Osteoblast (primary cell): ENCODE results near the gene ABCC11. TPM values are rescaled to one million over a fixed set of nuclear protein-coding genes. Genes with fewer than 3 reads are reported as not detected.
"Not testable (repeated sequence)": the region's sequence is repeated elsewhere in the genome, so short reads cannot be mapped to it uniquely, and the experiment has no call there.

Experiments used
- DNase-seq: peaks from one replicate; pipeline ENCODE4 v3.0.0; 2011; ENCODE audit warnings: low spot score, mixed read lengths; ENCODE audit not compliant: insufficient read length; ENCODE audit errors: missing footprints
- H2AFZ ChIP-seq: 2 replicates; pipeline ENCODE4 v1.6.0; 2011; ENCODE audit warnings: mild to moderate bottlenecking, low read length
- H3K27ac ChIP-seq: 2 replicates; pipeline ENCODE4 v1.5.1; 2011; ENCODE audit warnings: mild to moderate bottlenecking, low read depth, low read length, moderate library complexity
- H3K27me3 ChIP-seq: 2 replicates; pipeline ENCODE4 v1.6.0; 2012; ENCODE audit warnings: mild to moderate bottlenecking, control low read depth, inconsistent platforms, low read length, moderate library complexity; ENCODE audit not compliant: insufficient read depth
- H3K36me3 ChIP-seq: 2 replicates; pipeline ENCODE4 v1.5.1; 2011; ENCODE audit warnings: mild to moderate bottlenecking, low read length, control low read depth, moderate library complexity; ENCODE audit not compliant: insufficient read depth
- H3K4me1 ChIP-seq: 2 replicates; pipeline ENCODE4 v1.5.1; 2011; ENCODE audit warnings: mild to moderate bottlenecking, low read length, control low read depth, moderate library complexity; ENCODE audit not compliant: insufficient read depth
- H3K4me2 ChIP-seq: 2 replicates; pipeline ENCODE4 v1.6.0; 2011; ENCODE audit warnings: mild to moderate bottlenecking, low read length; ENCODE audit not compliant: insufficient read depth
- H3K4me3 ChIP-seq: fragments of 200-600 bp; sonication (generic); 3 replicates; pipeline ENCODE4 v1.5.1; 2012; ENCODE audit warnings: mild to moderate bottlenecking, low read length, inconsistent platforms; ENCODE audit not compliant: insufficient read depth
- H3K79me2 ChIP-seq: 2 replicates; pipeline ENCODE4 v1.6.0; 2012; ENCODE audit warnings: mild to moderate bottlenecking, low read length, control low read depth, inconsistent platforms; ENCODE audit not compliant: insufficient read depth
- H3K9me3 ChIP-seq: 2 replicates; pipeline ENCODE4 v1.5.1; 2011; ENCODE audit warnings: low read depth, low read length, control low read depth
- H4K20me1 ChIP-seq: 2 replicates; pipeline ENCODE4 v1.6.0; 2012; ENCODE audit warnings: mild to moderate bottlenecking, low read length, control low read depth; ENCODE audit not compliant: insufficient read depth
- total RNA-seq: library from RNA; depleted of rRNA; stranded (reverse); fragments of >200 nt; gene quantifications from 2 replicates; pipeline ENCODE4 v1.2.3, GENCODE V29; 2012
- TF ChIP-seq, protein P1 (sequence below): IDR thresholded peaks from 2 replicates; pipeline ENCODE4 v1.5.1; 2011; ENCODE audit warnings: mild to moderate bottlenecking, low read depth, low read length, moderate library complexity; ENCODE audit errors: extremely low read depth

ABCC11 gene
- total RNA-seq, 1 donor, result under 0.01 TPM

DNA sequence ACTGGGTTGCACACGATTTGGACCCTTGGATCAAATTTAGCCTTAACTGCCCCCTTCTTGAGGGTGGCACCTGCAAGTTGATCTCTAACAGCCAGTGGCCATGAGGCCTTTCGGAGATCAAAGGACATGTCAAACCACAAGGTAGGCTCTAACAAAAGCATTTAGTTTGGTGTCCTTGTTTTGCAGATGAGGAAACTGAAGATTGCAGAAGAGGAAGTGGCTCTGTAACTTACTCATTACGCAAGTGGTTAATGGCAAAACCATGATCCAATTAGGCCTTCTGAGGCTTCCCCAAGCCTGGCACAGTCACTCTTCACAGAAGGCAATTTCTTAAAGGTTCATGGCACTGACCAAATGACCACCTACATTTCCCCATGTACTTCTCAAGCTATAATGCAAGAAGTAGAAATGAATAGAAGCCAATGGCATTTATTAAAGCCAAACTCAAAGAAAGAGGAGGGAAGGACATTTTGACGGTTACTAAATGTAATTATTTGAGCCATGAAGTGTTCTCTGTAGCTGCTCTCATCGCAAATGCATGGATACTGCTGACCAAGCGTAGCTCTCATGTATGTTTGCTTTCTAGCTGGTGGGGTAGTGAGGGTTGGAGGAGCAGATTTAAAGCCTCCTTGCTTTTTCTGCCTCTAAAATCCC lies 58.8 kb downstream of the ABCC11 start:
- H3K27me3 ChIP-seq, result peaks cover 9% of the 10 kb centered on the region
- no peak overlapping the region for H3K27ac ChIP-seq
- H3K4me3 ChIP-seq, result no peak overlapping the region
- no peaks in the 10 kb centered on the region for H3K9me3 ChIP-seq
- no peaks in the 10 kb centered on the region for H4K20me1 ChIP-seq
- TF ChIP-seq, protein P1, sequence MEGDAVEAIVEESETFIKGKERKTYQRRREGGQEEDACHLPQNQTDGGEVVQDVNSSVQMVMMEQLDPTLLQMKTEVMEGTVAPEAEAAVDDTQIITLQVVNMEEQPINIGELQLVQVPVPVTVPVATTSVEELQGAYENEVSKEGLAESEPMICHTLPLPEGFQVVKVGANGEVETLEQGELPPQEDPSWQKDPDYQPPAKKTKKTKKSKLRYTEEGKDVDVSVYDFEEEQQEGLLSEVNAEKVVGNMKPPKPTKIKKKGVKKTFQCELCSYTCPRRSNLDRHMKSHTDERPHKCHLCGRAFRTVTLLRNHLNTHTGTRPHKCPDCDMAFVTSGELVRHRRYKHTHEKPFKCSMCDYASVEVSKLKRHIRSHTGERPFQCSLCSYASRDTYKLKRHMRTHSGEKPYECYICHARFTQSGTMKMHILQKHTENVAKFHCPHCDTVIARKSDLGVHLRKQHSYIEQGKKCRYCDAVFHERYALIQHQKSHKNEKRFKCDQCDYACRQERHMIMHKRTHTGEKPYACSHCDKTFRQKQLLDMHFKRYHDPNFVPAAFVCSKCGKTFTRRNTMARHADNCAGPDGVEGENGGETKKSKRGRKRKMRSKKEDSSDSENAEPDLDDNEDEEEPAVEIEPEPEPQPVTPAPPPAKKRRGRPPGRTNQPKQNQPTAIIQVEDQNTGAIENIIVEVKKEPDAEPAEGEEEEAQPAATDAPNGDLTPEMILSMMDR, result no peak
- H3K4me1 ChIP-seq, result no peaks in the 10 kb centered on the region
- H3K4me2 ChIP-seq, result no peak overlapping the region
- no peak for DNase-seq
- H2AFZ ChIP-seq, result no peak overlapping the region
- H3K79me2 ChIP-seq, result no peaks in the 10 kb centered on the region
- H3K36me3 ChIP-seq, result no peaks in the 10 kb centered on the region

DNA sequence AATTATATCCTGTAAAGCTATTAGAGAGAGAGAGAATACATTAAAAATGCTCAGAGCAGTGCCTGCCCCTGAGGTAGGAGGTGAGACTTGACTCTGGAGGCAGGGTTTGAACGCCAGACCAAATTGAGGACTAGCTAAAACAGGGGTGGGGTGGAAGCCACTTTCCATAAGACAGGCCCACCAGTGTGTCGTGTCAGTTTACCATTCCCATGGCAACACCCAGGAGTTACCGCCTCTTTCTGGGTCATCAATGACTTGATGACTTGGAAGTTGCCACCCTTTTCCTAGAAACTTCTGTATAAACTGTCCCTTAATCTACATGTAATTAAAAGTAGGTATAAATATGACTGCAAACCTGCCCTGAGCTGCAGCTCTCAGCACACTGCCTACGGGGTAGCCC lies 59.6 kb downstream of the ABCC11 start:
- Histone ChIP-seq H2AFZ (no peak overlapping the region), H3K27me3 (peaks cover 9% of the 10 kb centered on the region), H3K4me3 (no peak overlapping the region), H3K27ac (no peak overlapping the region), H4K20me1 (no peaks in the 10 kb centered on the region), H3K79me2 (no peaks in the 10 kb centered on the region), H3K4me1 (no peaks in the 10 kb centered on the region), H3K36me3 (no peaks in the 10 kb centered on the region), H3K4me2 (no peak overlapping the region), H3K9me3 (no peaks in the 10 kb centered on the region)
- TF ChIP-seq, protein P1, result no peak
- no peak for DNase-seq

DNA sequence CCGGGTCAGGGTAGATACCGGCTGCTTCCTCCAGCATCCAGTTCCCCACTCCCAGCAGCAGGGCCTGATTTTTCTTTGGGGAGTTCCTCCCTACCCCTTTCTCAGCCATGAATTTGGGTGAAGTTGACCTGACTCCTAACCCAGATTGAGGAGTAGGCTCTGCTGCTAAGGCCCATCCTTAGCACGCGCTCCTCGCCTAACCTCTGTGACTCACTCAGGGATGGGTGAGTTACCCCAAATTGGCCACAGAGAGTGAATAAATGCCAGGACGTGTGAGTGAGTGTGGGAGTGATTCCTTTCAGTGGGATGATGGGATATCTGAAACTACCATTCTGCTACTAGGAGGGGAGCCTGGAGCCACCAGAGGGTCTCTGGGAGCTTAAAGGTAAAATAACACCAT lies 62.7 kb downstream of the ABCC11 start:
- Histone ChIP-seq H3K36me3 (no peaks in the 10 kb centered on the region), H3K27me3 (peaks cover 10% of the 10 kb centered on the region), H3K4me3 (no peak overlapping the region), H2AFZ (no peak overlapping the region), H3K4me1 (no peaks in the 10 kb centered on the region), H3K27ac (no peak overlapping the region), H3K9me3 (no peaks in the 10 kb centered on the region), H3K4me2 (no peak overlapping the region), H3K79me2 (no peaks in the 10 kb centered on the region), H4K20me1 (no peaks in the 10 kb centered on the region)
- TF ChIP-seq, protein P1, result no peak
- DNase-seq, result no peak

DNA sequence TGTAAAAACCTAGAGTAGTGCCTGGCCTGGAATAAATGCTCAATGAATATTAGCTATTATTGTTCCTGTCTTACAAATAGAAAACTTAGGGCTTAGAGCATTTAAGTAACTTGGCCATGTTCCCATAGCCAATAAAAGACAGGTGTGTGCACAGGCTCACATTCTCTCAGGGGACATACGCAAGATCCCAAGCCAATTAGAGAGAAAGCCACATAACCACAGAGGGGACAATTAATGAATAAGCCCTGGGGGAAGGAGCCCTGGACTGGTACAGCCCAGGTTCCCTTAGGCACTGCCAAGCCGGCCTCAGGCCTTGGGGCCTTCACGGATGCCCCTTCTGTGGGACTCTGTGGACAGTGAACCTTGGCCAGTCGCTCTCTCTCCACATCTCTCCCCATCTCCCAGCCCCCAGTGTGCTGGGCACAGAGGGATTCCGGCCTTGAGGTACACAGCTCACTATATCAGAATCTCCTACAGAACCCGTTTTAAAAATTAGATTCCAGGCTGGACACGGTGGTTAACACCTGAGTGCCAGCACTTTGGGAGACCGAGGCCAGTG lies 64.3 kb downstream of the ABCC11 start:
- H3K36me3 ChIP-seq, result no peaks in the 10 kb centered on the region
- no peak overlapping the region for H2AFZ ChIP-seq
- no peak overlapping the region for H3K4me3 ChIP-seq
- no peak overlapping the region for H3K4me2 ChIP-seq
- no peaks in the 10 kb centered on the region for H3K79me2 ChIP-seq
- H3K4me1 ChIP-seq, result no peaks in the 10 kb centered on the region
- H4K20me1 ChIP-seq, result no peaks in the 10 kb centered on the region
- H3K27ac ChIP-seq, result no peak overlapping the region
- H3K9me3 ChIP-seq, result no peaks in the 10 kb centered on the region
- TF ChIP-seq, protein P1, result no peak
- peaks cover 8% of the 10 kb centered on the region for H3K27me3 ChIP-seq
- no peak for DNase-seq

DNA sequence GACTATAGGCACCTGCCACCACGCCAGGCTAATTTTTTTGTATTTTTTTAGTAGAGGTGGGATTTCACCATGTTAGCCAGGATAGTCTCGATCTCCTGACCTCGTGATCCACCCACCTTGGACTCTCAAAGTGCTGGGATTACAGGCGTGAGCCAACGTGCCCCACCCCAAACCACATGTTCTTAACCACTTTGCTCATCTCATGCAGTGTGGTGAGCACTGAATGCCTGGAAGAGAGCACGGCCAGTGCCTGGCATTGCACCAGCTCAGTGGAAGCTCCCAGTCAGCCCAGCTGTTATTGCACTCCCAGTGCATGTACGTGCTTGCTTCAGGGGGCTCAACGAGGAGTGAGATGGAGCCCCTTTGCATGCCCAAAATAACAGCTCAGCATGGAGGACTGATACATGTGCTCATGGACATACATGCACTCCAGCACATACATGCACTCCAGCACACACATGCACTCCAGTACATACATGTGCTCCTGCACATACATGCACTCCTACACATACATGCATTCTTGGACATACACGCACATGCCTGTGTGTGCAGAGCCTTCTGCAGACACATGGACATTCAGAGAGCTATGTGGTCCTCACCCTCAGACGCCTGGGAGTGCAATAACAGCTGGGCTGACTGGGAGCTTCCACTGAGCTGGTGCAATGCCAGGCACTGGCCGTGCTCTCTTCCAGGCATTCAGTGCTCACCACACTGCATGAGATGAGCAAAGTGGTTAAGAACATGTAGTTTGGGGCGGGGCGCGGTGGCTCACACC lies 65.4 kb downstream of the ABCC11 start:
- not testable (repeated sequence) for H3K4me3 ChIP-seq, H3K27me3 ChIP-seq, H3K27ac ChIP-seq, H3K4me1 ChIP-seq, H3K79me2 ChIP-seq, H3K36me3 ChIP-seq, H4K20me1 ChIP-seq, H3K4me2 ChIP-seq, H2AFZ ChIP-seq, DNase-seq, H3K9me3 ChIP-seq
